Esophagus squamous epithelium (tissue), 5 donors: ENCODE data around the gene PIK3R2. TPM values are rescaled to one million over a fixed set of nuclear protein-coding genes. Genes with fewer than 3 reads are reported as not detected.

Source experiments
- DNase-seq: peaks from one replicate; lab custom pipeline; 2025; lab: John Stamatoyannopoulos, UW
- H3K27ac ChIP-seq, 4 donors: fragments of 200-600 bp; sonication (generic); one replicate each; pipeline ENCODE4 v1.5.1; 2016 to 2019; ENCODE audit warnings: mild to moderate bottlenecking in 1 of 4
- H3K27me3 ChIP-seq, 4 donors: fragments of 200-600 bp; sonication (generic); 1 replicate in 3 of 4; 2 replicates in 1 of 4; pipeline versions ENCODE4 v1.5.1 to v1.6.0; 2017 to 2021; ENCODE audit warnings: antibody characterized with exemption in 1 of 4
- H3K36me3 ChIP-seq, 3 donors: fragments of 200-600 bp; sonication (generic); one replicate each; pipeline ENCODE4 v1.5.1; 2016 to 2019
- H3K4me1 ChIP-seq, 3 donors: fragments of 200-600 bp; sonication (generic); one replicate each; pipeline ENCODE4 v1.5.1; 2017 to 2019
- H3K4me3 ChIP-seq, 4 donors: fragments of 200-600 bp; sonication (generic); 1 replicate in 3 of 4; 2 replicates in 1 of 4; pipeline ENCODE4 v1.5.1; 2016 to 2019; ENCODE audit warnings: mild to moderate bottlenecking in 2 of 4, moderate library complexity in 1 of 4
- H3K9me3 ChIP-seq, 3 donors: fragments of 200-600 bp; sonication (generic); one replicate each; pipeline ENCODE4 v1.5.1; 2016 to 2019
- POLR2A ChIP-seq, 4 donors: fragments of 450-650 bp; IDR thresholded peaks; one replicate each; pipeline ENCODE4 v1.6.1; 2017; ENCODE audit warnings: antibody characterized with exemption in 4 of 4, mild to moderate bottlenecking in 4 of 4, moderate library complexity in 3 of 4
- WGBS, 2 donors: methylation state at CpG; one replicate each; pipeline ENCODE4 v1.1.5; 2018; 5-methylcytosine and 5-hydroxymethylcytosine counted together
- intact Hi-C: fragments of 100-400 bp; cut with DNase I; formaldehyde crosslinking; loops from one replicate; pipeline ENCODE4 v1.15.0; 2022
- total RNA-seq, 4 donors: library from RNA; depleted of rRNA; stranded (reverse); fragments of >200 nt; gene quantifications; one replicate each; pipeline ENCODE4 v1.1.0, GENCODE V29; 2016
- TF ChIP-seq, protein P1 (sequence below), 6 experiments: fragments of 450-650 bp in 4 of 6; fragments of 200-600 bp in 2 of 6; sonication (generic) in 2 of 6; IDR thresholded peaks; one replicate each; pipeline ENCODE4 v1.5.1; 2016 to 2019; ENCODE audit warnings: antibody characterized with exemption in 6 of 6, mild to moderate bottlenecking in 4 of 6, moderate library complexity in 4 of 6
- donor health status: DM: yes; HTN: yes; CAD: no.

Gene PIK3R2
- total RNA-seq, 4 donors from 2014 or later: 20.4 to 42.1 (median 29.1) TPM

DNA sequence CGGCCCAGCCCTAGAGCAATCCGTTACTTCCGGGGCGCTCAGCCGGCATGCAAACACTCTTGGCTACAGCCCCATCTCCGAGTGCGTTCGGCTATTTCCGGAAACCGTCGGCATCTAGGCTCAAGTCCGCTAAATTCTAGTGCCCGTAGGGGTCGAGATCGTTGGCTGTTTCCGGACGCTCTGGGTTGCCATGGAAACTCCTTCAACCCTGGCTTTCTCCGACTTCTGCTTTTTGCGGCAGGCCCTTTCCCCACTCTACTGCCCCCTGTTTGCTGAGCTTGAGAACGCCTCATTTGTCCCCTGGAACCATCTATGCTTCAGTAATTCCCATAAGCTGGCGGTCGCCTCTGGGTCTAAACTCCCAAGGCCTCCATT is 534 bp upstream of the PIK3R2 start:
- DNase-seq: peak; percentile 88
- 0 to 1% methylated on average over 13 to 22 of the region's 22 CpGs for WGBS, 2 donors
- intact Hi-C loops: no loop called here

DNA sequence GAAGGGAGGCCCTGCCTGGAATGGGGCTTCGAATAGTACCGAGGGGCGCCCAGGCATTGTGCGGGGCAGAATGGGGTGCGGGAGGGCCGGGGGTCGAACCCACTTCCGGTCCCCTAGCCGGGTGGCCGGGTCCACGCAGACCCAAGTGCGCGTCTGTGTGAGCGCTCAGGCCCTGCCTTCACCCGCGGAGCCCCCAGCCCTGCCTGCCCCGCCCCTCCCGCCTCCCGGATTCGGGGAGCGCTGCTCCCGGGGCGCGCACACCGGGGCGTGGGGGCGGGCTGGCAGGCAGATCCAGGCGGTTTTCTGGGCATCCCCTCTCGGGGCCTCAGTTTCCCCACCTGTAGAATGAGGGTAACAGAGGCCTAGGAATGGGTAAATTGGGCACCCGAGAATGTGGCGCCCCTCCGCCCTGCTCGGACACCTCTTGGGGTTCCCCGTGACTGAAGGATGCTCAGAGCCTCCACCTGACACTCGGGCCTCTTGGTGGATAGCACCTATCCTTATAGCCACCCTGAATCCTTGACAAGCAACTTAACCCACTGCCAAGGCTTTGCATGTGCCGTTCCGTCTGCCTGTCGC is 682 bp downstream of the PIK3R2 start:
- H3K9me3 ChIP-seq: no peaks in the 10 kb centered on the region
- peak overlapping the region; percentile 66 to 98 (median 84) for H3K4me3 ChIP-seq
- intact Hi-C loops: no loop called here
- no peaks in the 10 kb centered on the region for H3K27me3 ChIP-seq
- H3K4me1 ChIP-seq: peaks cover 44 to 76% (median 56%) of the 10 kb centered on the region in 3 donors
- 0 to 20% methylated on average over 3 to 11 of the region's 38 CpGs for WGBS, 2 donors
- H3K27ac ChIP-seq: peak overlapping the region; percentile 89 to 99 (median 96)
- H3K36me3 ChIP-seq: peaks cover 0 to 16% (median 0%) of the 10 kb centered on the region in 3 donors
- DNase-seq: no peak
- TF ChIP-seq POLR2A (IDR thresholded peaks at IDR 0.05): no peak
- TF ChIP-seq, protein P1, sequence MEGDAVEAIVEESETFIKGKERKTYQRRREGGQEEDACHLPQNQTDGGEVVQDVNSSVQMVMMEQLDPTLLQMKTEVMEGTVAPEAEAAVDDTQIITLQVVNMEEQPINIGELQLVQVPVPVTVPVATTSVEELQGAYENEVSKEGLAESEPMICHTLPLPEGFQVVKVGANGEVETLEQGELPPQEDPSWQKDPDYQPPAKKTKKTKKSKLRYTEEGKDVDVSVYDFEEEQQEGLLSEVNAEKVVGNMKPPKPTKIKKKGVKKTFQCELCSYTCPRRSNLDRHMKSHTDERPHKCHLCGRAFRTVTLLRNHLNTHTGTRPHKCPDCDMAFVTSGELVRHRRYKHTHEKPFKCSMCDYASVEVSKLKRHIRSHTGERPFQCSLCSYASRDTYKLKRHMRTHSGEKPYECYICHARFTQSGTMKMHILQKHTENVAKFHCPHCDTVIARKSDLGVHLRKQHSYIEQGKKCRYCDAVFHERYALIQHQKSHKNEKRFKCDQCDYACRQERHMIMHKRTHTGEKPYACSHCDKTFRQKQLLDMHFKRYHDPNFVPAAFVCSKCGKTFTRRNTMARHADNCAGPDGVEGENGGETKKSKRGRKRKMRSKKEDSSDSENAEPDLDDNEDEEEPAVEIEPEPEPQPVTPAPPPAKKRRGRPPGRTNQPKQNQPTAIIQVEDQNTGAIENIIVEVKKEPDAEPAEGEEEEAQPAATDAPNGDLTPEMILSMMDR (IDR thresholded peaks at IDR 0.05): no peak

More for the DNA sequence above, 534 bp upstream of the PIK3R2 start:
- H3K27ac ChIP-seq: peak overlapping the region; percentile 89 to 99 (median 96)
- H3K27me3 ChIP-seq: no peaks in the 10 kb centered on the region
- peaks cover 0 to 20% (median 0%) of the 10 kb centered on the region in 3 donors for H3K36me3 ChIP-seq
- TF ChIP-seq, protein P1 (IDR thresholded peaks at IDR 0.05): peak; percentile 50 to 81 (median 68)
- no peak for TF ChIP-seq POLR2A (IDR thresholded peaks at IDR 0.05)
- H3K4me3 ChIP-seq: peak overlapping the region; percentile 66 to 98 (median 84)
- peaks cover 40 to 64% (median 45%) of the 10 kb centered on the region in 3 donors for H3K4me1 ChIP-seq
- no peaks in the 10 kb centered on the region for H3K9me3 ChIP-seq

DNA sequence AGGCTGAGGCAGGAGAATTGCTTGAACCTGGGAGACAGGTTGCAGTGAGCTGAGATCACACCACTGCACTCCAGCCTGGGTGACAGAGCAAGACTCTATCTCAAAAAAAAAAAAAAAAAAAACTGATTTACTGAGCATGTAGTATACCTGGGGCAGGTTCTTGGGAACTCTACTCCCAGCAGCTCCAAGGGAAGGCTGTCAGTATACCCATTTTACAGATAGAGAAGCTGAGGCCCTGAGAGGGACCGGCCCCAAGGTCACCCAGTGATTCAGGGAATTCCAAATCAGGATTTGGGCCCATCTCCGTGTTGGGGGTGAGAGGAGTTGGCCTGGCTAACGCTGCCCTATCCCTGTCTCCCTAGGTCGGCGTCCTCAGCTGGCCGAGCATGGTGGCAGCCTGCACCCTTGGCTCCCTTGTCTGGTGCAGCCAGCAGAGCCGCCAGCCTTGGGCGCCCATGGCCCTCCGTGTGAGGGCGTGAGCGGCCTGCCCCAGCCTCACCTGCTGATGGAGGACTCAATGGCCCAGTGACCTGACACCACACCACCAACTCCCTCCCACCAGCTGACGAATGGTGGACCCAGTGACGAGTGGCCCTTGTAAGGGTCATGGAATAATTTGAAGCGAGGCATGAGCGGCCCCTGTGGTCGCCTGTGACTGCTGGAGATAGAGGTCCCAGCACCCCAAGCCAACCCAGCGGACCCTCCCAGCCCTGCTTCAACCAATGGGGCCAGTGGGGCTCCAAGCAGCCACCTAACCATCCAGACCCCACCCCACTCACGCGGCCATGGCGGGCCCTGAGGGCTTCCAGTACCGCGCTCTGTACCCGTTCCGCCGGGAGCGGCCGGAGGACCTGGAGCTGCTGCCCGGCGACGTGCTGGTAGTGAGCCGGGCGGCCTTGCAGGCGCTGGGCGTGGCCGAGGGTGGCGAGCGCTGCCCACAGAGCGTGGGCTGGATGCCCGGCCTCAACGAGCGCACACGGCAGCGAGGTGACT is 2.4 kb downstream of the PIK3R2 start:
- no peaks in the 10 kb centered on the region for H3K27me3 ChIP-seq
- peak overlapping the region in 2 of 4 donors; percentile 22 to 41 for H3K4me3 ChIP-seq
- peak overlapping the region; percentile 77 to 97 (median 84) for H3K27ac ChIP-seq
- no peak for DNase-seq
- H3K9me3 ChIP-seq: no peaks in the 10 kb centered on the region
- no peak for TF ChIP-seq POLR2A (IDR thresholded peaks at IDR 0.05)
- TF ChIP-seq, protein P1 (IDR thresholded peaks at IDR 0.05): no peak
- peaks cover 0 to 11% (median 0%) of the 10 kb centered on the region in 3 donors for H3K36me3 ChIP-seq
- intact Hi-C loops: loop anchor here (5.0 kb wide), 1 partner anchor 43 kb away; no protein-coding TSS in a partner anchor
- WGBS, 2 donors: 83 to 89% methylated on average over 2 to 6 of the region's 43 CpGs
- peaks cover 44 to 88% (median 62%) of the 10 kb centered on the region in 3 donors for H3K4me1 ChIP-seq

DNA sequence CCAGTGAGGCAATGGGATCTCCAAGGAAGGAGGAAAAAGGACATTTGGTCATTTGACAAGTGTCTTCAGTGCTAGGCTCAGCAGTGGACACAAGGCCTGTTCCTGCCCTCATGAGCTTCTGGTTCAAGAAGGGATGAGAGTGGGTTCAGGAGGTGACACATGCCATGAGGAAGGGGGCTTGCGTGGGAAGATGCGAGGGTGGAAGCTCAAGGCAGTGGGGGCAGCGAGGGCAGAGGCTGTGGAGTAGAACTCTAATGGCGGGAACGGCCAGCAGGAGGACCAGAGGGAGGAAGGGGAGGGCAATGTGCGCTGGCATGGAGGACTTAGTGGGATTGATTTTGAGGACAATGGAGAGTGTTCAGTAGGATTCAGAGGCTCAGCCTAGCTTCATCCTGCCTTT is 3.3 kb downstream of the PIK3R2 start:
- no peak for DNase-seq
- Histone ChIP-seq H3K4me1 (peaks cover 52 to 95% (median 68%) of the 10 kb centered on the region in 3 donors), H3K9me3 (no peaks in the 10 kb centered on the region), H3K27me3 (no peaks in the 10 kb centered on the region), H3K27ac (peak overlapping the region; percentile 77 to 97 (median 84)), H3K4me3 (peak overlapping the region in 2 of 4 donors; percentile 22 to 41), H3K36me3 (peaks cover 0 to 11% (median 0%) of the 10 kb centered on the region in 3 donors)
- WGBS, 2 donors: 69 to 86% methylated on average over 6 of the region's 6 CpGs
- TF ChIP-seq, protein P1 (IDR thresholded peaks at IDR 0.05): no peak
- TF ChIP-seq POLR2A (IDR thresholded peaks at IDR 0.05): no peak
- intact Hi-C loops: loop anchor here (5.0 kb wide), 1 partner anchor 44 kb away; no protein-coding TSS in a partner anchor
